ENCODE results near the gene COMTD1.
"Not testable (repeated sequence)": the region's sequence is repeated elsewhere in the genome, so short reads cannot be mapped to it uniquely, and the experiment has no call there.

COMTD1 gene

DNA sequence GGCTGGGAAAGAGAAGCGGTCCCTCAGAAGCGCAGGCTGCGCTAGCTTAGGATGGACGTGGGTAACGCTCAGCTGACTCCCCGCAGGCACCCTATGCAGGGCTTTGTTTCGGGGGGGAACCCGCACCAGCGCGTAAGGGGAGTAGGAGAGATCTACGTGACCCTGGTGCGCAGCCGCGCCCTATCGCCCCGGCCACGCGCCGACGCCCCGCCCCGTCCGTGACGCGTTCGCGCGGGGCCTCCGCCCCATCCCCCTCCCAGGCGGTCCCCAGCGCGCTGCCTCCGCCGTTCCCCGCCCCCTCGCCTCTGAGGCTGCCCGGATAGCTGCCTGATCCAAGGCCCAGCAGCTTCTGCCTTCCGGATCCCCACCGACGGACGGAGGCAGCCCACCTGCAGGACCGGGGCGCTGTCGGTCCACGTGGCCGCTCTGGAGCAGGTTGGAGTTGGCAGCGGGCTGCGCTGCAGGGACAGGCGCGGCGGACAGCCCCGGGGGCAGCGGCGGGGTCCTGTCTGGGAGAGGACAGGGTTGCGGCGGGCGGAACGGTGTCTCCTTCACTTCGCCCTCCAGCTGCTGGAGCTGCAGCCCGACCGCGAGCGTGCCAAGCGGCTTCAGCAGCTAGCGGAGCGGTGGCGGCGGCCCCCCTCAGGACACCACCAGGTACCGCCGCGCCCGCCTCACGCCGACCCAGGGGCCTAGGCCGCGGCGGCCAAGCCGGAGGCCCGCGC is 25.3 kb downstream of the COMTD1 start, which contains the start of gene VDAC2:
Gene VDAC2 (plus strand): TSS at position 515 of the 725 bp plus-strand sequence. CDS start 363 bp downstream, outside the sequence.
- in situ Hi-C loops (cut with HindIII; ENCODE audit: low sequenced_read_pairs): no loop called here
- peak; percentile 42 for DNase-seq (ENCODE audit: low read depth)
- peak within 1 kb of the TSS; percentile 78 for H3K4me3 ChIP-seq (ENCODE audit: low read depth, low read length)
- TF ChIP-seq, protein P1, sequence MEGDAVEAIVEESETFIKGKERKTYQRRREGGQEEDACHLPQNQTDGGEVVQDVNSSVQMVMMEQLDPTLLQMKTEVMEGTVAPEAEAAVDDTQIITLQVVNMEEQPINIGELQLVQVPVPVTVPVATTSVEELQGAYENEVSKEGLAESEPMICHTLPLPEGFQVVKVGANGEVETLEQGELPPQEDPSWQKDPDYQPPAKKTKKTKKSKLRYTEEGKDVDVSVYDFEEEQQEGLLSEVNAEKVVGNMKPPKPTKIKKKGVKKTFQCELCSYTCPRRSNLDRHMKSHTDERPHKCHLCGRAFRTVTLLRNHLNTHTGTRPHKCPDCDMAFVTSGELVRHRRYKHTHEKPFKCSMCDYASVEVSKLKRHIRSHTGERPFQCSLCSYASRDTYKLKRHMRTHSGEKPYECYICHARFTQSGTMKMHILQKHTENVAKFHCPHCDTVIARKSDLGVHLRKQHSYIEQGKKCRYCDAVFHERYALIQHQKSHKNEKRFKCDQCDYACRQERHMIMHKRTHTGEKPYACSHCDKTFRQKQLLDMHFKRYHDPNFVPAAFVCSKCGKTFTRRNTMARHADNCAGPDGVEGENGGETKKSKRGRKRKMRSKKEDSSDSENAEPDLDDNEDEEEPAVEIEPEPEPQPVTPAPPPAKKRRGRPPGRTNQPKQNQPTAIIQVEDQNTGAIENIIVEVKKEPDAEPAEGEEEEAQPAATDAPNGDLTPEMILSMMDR (IDR thresholded peaks at IDR 0.05; ENCODE audit: low read depth, low read length, missing control alignments): no peak

DNA sequence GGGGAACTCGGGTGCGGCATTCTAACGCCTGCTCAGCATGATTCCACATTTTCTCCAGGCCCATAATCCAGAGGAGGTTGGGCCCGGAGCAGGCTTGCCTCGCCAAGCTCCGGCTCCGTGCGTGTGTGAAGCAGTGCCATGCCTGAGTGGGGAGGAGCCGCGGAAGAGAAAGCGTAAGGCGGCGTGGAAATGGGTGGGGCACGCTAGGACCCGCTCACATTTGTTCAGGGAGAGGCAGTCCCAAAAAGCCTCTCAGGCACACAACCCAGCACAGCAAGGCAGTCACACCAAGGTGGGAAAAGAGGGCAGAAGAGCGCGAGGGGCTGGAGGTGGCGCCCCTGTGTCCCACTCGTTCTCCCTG is 25.9 kb downstream of the COMTD1 start:
- peak; percentile 29 for DNase-seq (ENCODE audit: low read depth)

DNA sequence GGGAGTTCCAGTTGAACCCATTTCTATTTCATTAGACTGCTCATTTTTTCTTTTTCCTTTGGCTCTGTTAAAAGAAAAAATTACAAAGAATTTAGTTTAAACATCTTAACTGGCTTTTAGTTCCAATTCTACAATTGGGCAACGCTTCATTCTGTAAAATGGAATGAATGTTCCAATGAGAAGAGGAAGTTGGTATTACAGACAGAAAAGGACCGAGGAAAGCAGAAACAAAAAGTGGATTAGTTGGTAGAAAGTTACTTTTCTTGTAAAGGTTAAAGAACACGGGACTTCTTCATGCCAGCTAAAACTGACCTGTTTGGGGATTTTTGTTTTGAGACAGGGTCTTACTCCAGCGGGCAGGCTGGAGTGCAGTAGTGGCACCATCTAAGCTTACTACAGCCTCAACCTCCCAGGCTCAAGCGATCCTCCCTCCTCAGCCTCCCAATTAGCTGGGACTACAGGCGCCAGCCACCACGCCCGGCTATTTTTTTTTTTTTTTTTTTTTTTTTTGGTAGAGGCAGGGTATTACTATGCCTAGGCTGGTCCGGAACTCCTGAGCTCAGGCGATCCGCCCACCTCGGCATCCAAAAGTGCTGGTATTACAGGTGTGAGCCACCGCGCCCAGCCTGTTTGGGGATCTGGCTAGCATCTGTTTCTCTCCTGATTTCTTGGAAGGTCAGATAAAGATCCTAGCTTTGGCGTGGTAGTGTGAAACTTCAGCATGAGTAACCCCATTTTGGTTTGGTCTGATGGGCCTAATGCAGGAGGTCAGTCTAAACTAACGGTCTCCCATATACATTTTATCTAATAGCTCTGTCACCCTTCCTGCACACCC is 26.5 kb downstream of the COMTD1 start:
- no peak for DNase-seq (ENCODE audit: low read depth)
- H3K4me3 ChIP-seq (ENCODE audit: low read depth, low read length): peak overlapping the region; percentile 78
- TF ChIP-seq, protein P1 (IDR thresholded peaks at IDR 0.05; ENCODE audit: low read depth, low read length, missing control alignments): no peak
- in situ Hi-C loops (cut with HindIII; ENCODE audit: low sequenced_read_pairs): no loop called here

More for the DNA sequence above, 25.9 kb downstream of the COMTD1 start:
- TF ChIP-seq, protein P1 (IDR thresholded peaks at IDR 0.05; ENCODE audit: low read depth, low read length, missing control alignments): no peak
- H3K4me3 ChIP-seq (ENCODE audit: low read depth, low read length): peak overlapping the region; percentile 78
- in situ Hi-C loops (cut with HindIII; ENCODE audit: low sequenced_read_pairs): no loop called here

DNA sequence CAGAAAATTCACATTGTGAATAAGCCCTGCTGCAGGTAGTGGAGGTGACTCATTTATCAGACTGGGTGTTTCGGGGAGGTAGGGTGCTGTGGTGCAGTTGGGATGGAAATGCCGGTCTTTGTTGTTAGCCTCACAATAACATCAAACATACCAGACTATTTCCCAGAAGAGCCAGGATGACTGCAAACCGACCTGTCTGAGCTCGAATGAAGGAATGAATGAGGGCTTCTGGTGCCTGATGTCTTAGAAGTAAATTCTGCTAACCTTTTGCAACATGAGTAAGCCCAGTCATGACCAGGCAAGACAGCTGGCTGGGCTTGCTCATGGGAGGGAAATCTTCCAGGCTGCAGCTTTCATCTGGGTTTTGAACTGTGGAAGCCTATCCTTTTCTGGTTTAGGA is 27.6 kb downstream of the COMTD1 start:
- TF ChIP-seq, protein P1 (IDR thresholded peaks at IDR 0.05; ENCODE audit: low read depth, low read length, missing control alignments): no peak
- in situ Hi-C loops (cut with HindIII; ENCODE audit: low sequenced_read_pairs): no loop called here

DNA sequence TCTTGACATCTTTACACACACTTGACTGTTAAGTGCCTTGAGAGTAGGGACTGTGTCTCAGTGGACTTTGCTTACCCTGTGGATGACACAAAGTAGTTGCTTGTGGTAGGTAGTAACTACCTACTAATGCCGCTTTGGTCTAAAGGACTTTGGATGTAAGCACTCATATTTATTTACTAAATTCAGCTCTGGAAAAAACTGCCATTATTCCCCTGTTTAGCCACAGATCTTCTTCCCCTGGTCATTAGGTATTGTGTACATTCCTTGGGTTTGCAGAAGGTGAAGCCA is 28.0 kb downstream of the COMTD1 start:
- no peak for DNase-seq (ENCODE audit: low read depth)
- TF ChIP-seq, protein P1 (IDR thresholded peaks at IDR 0.05; ENCODE audit: low read depth, low read length, missing control alignments): no peak

More for the DNA sequence above, 27.6 kb downstream of the COMTD1 start:
- no peak overlapping the region for H3K4me3 ChIP-seq (ENCODE audit: low read depth, low read length)
- DNase-seq (ENCODE audit: low read depth): no peak

DNA sequence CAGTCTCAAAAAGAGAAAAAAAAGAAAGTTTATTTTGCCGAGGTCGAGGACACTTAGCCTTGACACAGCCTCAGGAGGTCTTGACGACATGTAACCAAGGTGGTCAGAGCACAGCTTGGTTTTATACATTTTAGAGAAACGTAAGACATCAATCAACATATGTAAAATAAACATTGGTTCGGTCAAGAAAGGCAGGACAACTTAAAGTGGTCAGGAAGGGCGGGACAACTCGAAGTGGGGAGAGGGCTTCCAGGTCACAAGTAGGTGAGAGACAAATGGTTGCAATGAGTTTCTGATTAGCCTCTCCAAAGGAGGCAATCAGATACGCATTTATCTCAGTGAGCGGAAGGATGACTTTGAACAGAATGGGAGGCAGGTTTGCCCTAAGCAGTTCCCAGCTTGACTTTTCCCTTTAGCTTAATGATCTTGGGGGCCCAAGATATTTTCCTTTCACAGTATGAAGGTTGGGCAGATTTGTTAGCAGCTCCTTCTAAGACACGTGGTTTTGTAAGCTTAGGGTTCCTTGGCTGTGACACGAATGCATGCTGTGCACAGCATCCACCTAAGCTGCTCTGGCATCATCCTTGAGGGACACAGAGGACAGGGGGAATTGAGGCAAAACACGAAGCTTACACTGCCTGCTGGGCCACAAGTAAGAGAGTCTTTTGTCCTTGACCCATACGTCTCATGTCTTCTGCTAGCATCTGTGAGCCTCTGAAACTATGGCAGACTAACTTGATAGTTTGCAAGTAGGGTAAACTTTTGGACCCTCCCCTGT is 28.5 kb downstream of the COMTD1 start:
- H3K4me3 ChIP-seq (ENCODE audit: low read depth, low read length): no peak overlapping the region
- in situ Hi-C loops (cut with HindIII; ENCODE audit: low sequenced_read_pairs): no loop called here
- TF ChIP-seq, protein P1 (IDR thresholded peaks at IDR 0.05; ENCODE audit: low read depth, low read length, missing control alignments): no peak
- no peak for DNase-seq (ENCODE audit: low read depth)

More for the DNA sequence above, 28.0 kb downstream of the COMTD1 start:
- in situ Hi-C loops (cut with HindIII; ENCODE audit: low sequenced_read_pairs): no loop called here
- H3K4me3 ChIP-seq (ENCODE audit: low read depth, low read length): no peak overlapping the region

DNA sequence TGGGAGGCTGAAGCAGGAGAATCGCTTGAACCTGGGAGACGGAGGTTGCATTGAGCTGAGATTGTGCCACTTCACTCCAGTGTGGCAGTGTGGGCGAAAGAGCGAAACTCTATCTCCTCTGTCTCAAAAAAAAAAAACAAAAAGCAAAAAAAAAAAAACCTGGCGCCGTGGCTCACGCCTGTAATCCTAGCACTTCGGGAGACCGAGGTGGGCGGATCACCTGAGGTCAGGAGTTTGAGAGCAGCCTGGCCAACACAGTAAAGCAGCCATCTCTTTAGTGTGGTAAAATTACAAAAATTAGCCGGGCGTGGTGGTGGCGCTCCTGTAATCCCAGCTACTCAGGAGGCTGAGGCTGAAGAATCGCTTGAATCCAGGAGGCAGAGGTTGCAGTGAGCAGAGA is 29.1 kb downstream of the COMTD1 start:
- in situ Hi-C loops (cut with HindIII; ENCODE audit: low sequenced_read_pairs): not testable (repeated sequence)

More for the DNA sequence above, 29.1 kb downstream of the COMTD1 start:
- not testable (repeated sequence) for H3K4me3 ChIP-seq (ENCODE audit: low read depth, low read length); DNase-seq (ENCODE audit: low read depth)
